ENCODE data around the gene KLHL17.
"Not testable (repeated sequence)": the region's sequence is repeated elsewhere in the genome, so short reads cannot be mapped to it uniquely, and the experiment has no call there.

Gene KLHL17

DNA sequence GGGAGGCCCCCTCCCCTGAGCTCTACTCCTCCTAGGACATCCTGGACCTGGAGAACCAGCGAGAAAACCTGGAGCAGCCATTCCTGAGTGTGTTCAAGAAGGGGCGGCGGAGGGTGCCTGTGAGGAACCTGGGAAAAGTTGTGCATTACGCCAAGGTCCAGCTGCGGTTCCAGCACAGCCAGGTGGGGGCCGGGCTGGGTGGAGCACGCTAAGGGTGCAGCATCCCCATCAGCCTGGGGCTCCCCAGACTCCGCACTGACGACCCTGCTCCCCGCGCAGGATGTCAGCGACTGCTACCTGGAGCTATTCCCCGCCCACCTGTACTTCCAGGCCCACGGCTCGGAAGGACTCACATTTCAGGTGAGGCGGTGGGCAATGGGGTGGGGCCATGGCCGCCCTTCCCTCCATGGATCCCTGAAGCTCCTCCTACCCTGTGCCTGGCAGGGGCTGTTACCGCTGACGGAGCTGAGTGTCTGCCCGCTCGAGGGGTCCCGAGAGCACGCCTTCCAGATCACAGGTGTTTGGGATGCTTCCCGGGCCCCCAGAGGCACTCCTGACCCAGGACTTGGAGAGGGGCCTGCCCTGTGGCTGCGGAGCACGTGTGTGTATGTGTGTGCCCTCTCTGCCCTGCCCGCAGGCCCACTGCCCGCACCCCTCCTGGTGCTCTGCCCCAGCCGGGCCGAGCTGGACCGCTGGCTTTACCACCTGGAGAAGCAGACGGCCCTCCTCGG is 10.0 kb downstream of the KLHL17 start:
- no peak for DNase-seq

DNA sequence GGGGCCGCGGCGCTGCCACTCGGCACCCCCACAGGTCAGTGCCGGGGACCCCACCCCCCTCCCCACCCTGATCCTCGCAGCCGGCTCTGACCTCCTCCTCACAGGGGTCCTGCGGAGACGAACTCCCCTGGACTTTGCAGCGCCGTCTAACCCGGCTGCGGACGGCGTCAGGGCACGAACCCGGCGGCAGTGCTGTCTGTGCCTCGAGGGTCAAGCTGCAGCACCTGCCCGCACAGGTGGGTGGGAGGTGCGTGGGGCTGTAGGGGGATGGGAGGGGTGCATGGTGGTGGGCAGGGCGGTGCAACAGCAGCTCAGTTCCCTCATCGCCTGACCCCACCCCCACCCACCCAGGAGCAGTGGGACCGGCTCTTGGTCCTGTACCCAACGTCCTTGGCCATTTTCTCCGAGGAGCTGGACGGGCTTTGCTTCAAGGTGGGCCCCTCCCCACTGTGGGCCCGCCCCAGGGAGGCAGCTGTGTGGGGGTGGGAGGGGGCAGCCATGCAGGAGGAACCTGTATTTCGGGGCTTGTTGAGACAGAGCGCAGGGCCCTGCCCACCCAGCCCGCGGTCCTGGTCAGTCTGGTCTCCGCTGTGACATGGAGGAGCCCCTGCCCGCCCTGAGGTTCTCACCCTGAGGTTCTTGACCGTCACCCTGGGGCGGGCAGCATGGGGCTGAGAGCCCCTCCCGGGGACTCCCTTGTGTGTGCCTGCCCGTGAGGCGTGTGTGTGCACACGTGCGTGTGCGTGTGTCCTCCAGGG is 10.8 kb downstream of the KLHL17 start:
- DNase-seq = no peak

GRCh38 chr1:971751-972506 is 11.5 kb downstream of the KLHL17 start:
- DNase-seq = no peak

DNA sequence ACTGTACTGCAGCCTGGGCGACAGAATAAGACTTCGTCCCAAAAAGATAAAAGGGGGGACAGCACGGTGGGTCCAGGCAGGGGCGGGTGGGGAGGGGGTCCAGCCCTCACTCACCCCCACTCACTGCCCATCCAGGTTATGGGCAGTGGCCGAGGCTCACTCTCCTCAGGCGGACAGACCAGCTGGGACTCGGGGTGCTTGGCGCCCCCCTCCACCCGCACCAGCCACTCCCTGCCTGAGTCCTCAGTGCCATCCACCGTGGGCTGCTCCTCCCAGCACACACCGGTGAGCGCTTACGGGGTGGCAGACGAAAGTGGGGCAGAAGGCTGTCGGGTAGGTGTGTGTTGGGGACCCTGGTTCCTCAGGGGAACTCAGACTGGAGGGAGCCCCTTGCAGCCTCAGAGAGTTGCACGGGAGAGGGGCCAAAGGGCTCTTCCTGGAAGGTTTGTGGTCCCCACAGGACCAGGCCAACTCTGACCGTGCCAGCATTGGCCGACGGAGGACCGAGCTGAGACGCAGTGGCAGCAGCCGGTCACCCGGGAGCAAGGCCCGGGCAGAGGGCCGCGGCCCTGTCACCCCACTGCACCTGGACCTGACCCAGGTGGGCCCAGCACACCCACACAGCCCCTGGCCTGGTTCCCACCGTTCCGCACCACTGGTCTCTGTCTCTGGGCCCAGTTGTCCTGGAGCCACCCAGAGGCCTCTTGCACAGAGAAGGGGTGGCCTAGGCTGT is 12.5 kb downstream of the KLHL17 start:
- DNase-seq = no peak

GRCh38 chr1:973459-974292 is 13.3 kb downstream of the KLHL17 start:
- DNase-seq = no peak

GRCh38 chr1:974293-974640 is 13.9 kb downstream of the KLHL17 start:
- no peak for DNase-seq

- no peak for DNase-seq
Observed at GRCh38 chr1:974687-975328, 14.4 kb downstream of the KLHL17 start.

GRCh38 chr1:975365-975764 is 15.0 kb downstream of the KLHL17 start:
- no peak for DNase-seq

DNA sequence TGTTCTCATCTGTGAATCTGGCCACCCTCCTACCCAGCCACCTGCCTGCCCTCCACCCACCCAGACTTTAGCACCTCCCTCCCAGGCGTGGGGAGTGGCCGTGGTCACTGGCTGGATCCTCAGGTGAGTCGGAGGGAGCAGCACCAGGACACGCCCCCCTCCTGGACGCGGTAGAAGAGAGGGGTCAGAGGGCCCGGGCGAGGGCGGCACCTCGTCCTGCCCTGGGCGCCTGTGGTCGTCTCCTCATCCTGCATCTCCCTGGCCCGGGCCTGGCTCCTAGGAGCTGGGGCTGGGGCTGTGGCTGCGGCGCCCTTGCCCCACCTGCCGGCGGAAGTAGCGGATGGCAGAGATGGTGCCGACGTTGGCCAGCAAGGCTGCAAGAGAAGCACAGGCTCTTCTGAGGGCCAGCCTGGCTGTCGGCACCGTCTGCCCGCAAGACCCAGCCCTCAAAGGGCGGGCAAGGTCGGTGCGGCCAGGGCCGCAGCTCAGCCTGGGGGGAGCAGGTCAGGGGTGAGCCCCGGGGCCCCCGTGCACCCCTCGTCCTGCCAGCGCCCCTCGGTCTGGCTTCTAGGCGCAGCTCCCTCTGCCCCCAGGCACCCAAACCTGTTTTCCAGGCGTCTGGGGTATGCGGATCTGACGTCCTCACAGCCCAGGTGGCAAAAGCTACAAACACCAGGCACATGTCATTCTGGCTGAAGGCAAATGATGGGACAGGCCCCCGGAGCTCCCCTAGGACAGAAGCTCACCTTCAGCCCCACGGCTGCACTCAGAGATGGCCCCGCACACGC is 15.7 kb downstream of the KLHL17 start:
- DNase-seq = peak; percentile 10 to 45

GRCh38 chr1:976791-977190 is 16.4 kb downstream of the KLHL17 start:
- DNase-seq = not testable (repeated sequence)

DNA sequence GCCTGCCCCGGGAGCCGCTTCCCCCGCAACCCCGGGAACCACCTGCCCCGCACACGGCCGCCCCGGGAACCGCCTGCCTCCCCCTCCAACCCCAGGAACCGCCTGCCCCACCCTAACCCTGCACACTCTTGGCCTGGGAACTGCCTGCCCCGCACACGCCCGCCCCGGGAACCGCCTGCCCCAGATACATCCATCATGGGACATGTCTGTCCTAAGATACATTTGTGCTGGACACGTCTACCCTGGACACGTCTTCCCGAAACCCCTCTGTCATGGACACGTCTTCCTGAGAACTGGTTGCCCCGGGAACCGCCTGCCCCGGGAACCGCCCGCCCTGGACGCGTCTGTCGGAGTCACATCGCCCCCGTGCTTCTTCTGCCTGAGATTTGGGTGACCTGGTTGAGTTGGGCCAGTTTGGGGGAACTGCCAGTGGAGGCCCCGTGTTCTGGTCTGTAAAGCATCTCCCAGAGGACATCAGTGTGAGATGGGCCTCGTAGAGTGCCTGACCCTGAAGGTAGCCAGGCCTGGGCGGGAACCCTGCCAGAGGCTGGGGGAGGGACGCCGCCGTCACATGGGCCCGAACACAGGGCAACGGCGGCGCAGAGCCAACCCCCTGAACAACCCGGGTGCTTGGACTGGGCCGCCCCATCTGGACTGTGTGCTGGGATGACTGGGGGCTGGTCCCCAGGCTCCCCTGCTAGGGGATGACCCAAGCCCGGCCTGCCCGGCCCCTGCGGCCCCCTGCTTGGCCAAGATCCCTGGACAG is 17.9 kb downstream of the KLHL17 start:
- DNase-seq = no peak

DNA sequence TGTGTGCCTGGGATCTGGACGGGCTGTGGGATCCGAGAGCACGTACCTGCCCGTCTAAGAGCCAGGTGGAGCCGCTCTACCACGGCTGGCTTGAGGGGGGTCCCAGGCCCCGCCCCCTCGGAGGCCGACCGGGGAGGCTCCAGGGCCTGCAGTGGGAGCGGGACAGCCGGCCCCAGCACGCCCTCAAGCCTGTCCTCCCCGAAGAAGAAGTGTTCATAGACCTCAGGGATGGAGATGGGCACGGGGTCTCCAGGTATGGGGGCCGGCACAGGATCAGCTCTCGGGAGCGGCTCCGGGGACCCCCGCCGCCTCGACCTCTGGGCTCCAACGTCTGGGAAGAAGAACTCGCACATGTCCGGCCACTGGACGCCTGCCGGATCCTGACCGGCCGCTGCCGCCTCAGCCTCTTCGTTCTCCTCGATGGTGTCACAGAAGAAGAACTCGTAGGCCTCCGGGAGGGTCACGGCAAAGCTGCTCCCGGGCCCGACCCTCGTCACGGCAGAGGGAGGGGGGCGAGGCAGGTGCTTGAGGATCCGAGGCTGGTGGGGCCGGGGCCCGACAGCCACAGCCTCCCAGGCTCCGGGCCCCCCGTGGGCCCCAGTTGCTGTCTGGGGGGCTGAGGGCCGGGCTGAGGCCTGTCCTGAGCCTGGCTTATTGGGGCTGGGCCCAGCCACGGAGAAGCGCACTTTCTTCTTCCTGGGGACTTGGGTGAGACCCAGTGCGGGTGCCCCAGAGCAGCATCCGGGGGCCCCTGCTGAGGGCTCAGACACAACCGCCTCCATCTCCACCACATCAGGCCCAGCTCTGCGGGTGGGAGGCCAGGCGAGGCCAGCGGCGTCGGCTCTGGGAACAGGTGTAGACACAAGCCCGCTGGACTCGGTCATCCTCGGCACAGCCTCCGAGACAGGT is 18.7 kb downstream of the KLHL17 start:
- no peak for DNase-seq

- DNase-seq = no peak
Observed at GRCh38 chr1:979744-980072, 19.3 kb downstream of the KLHL17 start.

- no peak for DNase-seq
Observed at GRCh38 chr1:980137-980571, 19.8 kb downstream of the KLHL17 start.

DNA sequence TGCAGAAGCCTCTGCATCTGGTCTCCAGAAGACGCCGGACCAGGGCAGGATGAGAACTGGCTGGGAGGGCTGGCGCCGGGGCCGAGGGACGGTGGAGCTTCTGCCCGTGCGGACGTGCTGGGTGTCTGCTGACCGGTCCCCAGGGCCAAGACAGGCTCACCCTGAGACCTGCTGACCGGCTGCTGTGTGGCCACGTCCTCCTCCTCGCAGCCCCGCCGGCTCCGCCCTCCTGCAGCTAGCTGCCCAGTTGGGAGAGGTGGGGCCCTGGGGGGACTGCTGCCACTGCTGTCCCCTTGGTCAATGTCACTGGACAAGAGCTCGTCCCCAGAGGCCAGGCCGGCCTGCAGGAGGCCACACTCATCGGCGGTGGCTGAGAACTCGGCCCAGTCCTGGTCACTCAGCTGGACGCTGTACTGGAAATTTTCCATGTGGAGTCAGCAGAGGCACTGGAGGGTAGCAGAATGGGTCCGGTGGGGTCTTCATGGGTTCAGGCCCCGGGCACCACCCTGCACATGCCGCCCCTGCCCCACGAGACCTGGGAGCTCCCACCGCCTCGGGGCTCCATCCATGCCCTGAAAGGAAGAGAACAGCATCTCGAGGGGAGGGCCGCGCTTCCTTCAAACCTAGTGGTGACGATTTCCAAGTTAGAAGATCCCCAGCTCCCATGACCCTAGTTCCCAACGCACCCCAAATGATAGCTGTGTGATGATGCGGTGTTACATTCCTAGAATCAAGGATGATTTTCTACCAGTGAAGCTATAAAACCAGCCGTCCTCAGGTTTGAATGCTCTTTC is 20.4 kb downstream of the KLHL17 start:
- no peak for DNase-seq

GRCh38 chr1:981491-981954 is 21.1 kb downstream of the KLHL17 start:
- no peak for DNase-seq

DNA sequence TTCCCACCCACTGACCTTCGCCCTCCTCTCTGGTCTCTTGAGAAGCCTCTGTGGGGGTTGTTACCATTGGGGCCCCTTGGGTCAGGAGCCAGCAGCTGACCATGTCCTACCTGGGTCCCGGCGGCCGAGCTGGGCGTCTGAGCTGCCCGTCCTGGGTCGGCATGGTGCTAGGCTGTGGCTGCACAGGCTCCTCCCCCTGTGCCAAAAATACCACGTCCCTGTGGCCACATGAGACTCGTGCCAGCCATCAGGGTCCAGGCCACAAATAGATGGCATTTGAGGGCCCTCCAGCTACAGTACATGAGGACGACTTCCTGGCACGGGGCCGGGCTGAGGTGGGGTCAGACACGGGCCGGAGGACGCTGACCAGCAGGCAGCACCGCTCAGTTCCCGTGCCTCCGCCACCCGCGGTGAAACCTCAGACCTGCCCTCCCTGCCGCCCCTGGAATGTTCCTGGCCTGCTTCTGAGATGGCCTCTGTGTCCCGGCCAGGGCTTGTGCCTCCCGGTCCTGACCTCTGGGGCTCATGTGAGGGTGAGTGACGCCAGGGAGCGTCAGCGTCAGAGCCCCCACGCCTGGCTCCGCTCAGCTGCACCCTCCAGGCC is 21.7 kb downstream of the KLHL17 start, which contains the start of gene PERM1:
TSS of gene PERM1 (minus strand) at position 139 of the 604 bp plus-strand sequence. CDS start 1,064 bp downstream, outside the sequence.
- no peak for DNase-seq

Measured in bone marrow (tissue), 2 donors.